Measurements from ENCODE around the gene KRTAP3-2.

Gene KRTAP3-2

DNA sequence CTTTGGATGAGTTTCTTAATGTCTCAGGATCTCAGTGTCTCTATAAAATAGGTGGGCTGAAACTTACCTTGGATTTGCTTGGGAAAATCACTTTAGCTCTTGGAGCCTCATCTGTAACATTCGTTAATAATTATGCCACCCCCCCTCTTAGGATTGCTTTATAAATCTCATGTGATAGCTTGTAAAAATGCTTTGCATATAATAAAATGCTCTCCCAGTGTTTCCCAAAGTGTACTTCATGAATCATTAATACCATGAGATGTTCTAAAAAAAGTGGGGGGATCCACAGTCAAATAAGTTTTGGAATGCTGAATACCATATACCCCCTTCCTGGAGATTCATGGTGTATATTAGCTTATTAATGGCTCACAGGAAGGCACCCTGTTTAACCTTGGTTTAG lies 38.1 kb downstream of the KRTAP3-2 start:
- Histone ChIP-seq H3K27me3 (ENCODE audit: low read depth, low read length) (no peaks in the 10 kb centered on the region), H3K4me3 (ENCODE audit: low read depth in 1 of 2, low read length in 2 of 2) (no peak overlapping the region), H3K36me3 (ENCODE audit: control insufficient read depth in 1 of 2, insufficient read depth in 2 of 2, low read length in 2 of 2) (no peaks in the 10 kb centered on the region), H3K9me3 (ENCODE audit: control insufficient read depth in 1 of 2, low read length in 2 of 2) (no peaks in the 10 kb centered on the region), H3K4me1 (ENCODE audit: control insufficient read depth in 1 of 2, insufficient read depth in 2 of 2, low read length in 2 of 2) (no peaks in the 10 kb centered on the region), H3K27ac (ENCODE audit: low read length) (no peak overlapping the region)

DNA sequence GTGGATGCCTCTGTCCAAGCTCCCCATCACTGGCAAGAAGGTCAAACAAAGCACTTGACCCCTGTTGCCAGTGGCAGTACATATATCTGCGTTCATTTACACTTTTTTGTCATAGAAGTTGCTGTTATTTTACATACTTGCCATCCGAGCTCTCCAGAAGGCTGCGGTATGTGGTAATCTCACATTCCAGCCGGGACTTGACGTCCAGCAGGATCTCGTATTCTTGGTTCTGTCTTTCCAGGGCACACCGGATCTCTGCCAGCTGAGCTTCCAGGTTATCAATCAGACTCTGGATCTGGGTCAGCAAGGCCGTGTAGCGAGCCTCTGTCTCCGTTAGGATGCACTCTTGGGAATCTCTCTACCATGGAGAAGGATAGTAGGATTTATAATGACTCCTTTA lies 39.6 kb downstream of the KRTAP3-2 start:
- H3K27ac ChIP-seq (ENCODE audit: low read length): no peak overlapping the region
- H3K4me1 ChIP-seq (ENCODE audit: control insufficient read depth in 1 of 2, insufficient read depth in 2 of 2, low read length in 2 of 2): no peaks in the 10 kb centered on the region
- H3K4me3 ChIP-seq (ENCODE audit: low read depth in 1 of 2, low read length in 2 of 2): peak overlapping the region in 1 of 2 donors; percentile 32
- H3K27me3 ChIP-seq (ENCODE audit: low read depth, low read length): no peaks in the 10 kb centered on the region
- H3K36me3 ChIP-seq (ENCODE audit: control insufficient read depth in 1 of 2, insufficient read depth in 2 of 2, low read length in 2 of 2): no peaks in the 10 kb centered on the region
- no peaks in the 10 kb centered on the region for H3K9me3 ChIP-seq (ENCODE audit: control insufficient read depth in 1 of 2, low read length in 2 of 2)

DNA sequence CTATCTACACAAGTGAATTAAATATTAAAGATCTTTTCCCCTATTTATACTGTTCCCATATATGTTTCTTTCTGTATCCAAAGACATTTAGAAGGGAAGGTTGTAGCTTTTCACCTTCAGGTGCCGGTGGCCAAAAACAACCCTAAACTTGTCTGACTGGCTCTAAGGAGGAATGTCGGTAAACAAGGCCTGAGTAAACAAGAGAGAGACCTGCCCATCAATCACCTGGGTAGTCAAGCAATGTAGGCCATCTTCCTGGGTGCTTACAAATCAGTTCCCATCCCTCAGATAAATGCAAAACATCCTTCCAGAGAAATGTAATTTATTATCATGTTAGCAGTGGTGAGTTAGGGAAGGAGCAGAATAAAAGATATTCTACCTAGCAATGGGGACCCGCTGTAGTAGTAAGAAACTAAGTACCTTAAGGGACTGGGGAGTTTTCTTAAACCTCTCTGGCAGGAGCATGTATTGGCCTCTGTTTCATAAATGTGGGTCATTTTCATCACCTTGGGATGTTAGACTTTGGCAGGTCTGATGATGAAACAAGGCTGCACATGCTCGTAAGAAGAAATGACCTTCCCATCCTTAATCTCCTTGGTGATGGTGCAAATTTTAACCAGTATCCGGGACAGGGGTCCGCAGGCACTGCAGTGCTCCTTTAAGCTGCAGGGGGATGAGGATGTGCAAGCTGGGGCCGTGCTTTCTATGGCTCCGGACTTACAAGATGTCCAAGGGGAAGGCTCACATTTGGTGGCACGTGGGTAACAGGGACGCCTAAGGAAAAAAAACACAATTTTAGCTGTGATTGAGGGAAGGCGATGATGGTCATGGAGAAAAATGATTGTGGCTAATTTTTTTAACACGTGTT lies 41.4 kb downstream of the KRTAP3-2 start:
- no peaks in the 10 kb centered on the region for H3K27me3 ChIP-seq (ENCODE audit: low read depth, low read length)
- H3K4me3 ChIP-seq (ENCODE audit: low read depth in 1 of 2, low read length in 2 of 2): no peak overlapping the region
- H3K36me3 ChIP-seq (ENCODE audit: control insufficient read depth in 1 of 2, insufficient read depth in 2 of 2, low read length in 2 of 2): no peaks in the 10 kb centered on the region
- no peaks in the 10 kb centered on the region for H3K4me1 ChIP-seq (ENCODE audit: control insufficient read depth in 1 of 2, insufficient read depth in 2 of 2, low read length in 2 of 2)
- H3K27ac ChIP-seq (ENCODE audit: low read length): no peak overlapping the region
- H3K9me3 ChIP-seq (ENCODE audit: control insufficient read depth in 1 of 2, low read length in 2 of 2): no peaks in the 10 kb centered on the region

DNA sequence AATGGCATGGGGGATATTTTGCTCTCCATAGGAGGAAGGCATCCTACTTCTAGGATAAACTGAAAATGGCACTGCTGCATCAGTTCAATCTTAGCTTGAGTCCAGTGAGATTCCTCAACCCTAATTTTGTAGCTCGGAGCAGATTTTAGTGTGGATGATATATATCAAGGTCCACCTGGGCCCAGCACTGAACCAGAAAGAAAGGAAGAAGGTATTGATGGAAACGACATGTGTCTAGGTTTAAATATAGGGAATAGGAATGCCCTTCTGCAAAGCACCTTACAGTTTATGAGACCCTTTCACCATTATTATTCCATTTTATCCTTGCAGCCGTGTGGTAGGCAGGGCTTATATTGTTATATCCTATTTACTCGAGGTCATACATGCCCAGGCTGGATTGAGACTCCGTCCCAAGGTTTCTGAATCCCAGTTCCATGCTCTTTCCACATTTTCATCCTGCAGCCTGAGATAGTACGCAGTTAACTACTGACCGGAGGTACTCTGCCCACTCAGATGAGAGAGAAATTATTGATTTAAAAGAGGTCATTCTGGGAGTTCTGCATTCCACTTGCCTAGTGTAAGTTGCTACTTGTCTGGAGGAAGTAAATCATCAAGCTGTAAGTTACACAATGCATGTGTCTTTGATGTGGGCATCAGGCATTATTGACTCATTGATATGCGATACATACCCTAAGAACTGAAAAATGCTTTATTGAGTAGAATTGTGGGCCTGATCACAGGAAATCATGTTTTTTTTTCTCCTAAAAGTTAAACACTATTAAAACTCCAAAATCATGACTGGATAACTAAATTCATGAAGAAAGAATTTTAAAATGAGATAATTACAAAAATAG lies 43.1 kb downstream of the KRTAP3-2 start:
- Histone ChIP-seq H3K4me1 (ENCODE audit: control insufficient read depth in 1 of 2, insufficient read depth in 2 of 2, low read length in 2 of 2) (no peaks in the 10 kb centered on the region), H3K27me3 (ENCODE audit: low read depth, low read length) (no peaks in the 10 kb centered on the region), H3K27ac (ENCODE audit: low read length) (no peak overlapping the region), H3K9me3 (ENCODE audit: control insufficient read depth in 1 of 2, low read length in 2 of 2) (no peaks in the 10 kb centered on the region), H3K4me3 (ENCODE audit: low read depth in 1 of 2, low read length in 2 of 2) (no peak overlapping the region), H3K36me3 (ENCODE audit: control insufficient read depth in 1 of 2, insufficient read depth in 2 of 2, low read length in 2 of 2) (no peaks in the 10 kb centered on the region)

DNA sequence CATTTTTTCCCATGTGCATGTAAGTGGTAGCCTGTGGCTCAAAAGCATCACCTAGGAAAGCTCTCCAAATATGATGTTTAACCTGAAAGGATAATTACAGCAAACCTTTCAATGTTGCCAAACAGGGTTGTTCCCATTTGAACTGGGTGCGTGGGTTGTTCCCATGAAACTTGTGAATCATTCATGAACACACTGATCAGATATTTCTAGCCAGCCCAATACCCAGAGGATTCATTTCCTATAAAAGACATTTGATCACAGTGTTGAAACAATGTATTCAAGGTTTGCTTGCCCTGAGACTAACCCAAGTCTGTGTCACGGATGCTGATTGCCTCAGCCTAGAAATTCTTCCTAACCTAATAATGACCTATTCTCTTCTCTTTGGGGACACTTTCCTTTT lies 45.8 kb downstream of the KRTAP3-2 start:
- H3K27me3 ChIP-seq (ENCODE audit: low read depth, low read length): no peaks in the 10 kb centered on the region
- no peaks in the 10 kb centered on the region for H3K36me3 ChIP-seq (ENCODE audit: control insufficient read depth in 1 of 2, insufficient read depth in 2 of 2, low read length in 2 of 2)
- H3K27ac ChIP-seq (ENCODE audit: low read length): no peak overlapping the region
- H3K9me3 ChIP-seq (ENCODE audit: control insufficient read depth in 1 of 2, low read length in 2 of 2): no peaks in the 10 kb centered on the region
- H3K4me3 ChIP-seq (ENCODE audit: low read depth in 1 of 2, low read length in 2 of 2): no peak overlapping the region
- H3K4me1 ChIP-seq (ENCODE audit: control insufficient read depth in 1 of 2, insufficient read depth in 2 of 2, low read length in 2 of 2): no peaks in the 10 kb centered on the region

DNA sequence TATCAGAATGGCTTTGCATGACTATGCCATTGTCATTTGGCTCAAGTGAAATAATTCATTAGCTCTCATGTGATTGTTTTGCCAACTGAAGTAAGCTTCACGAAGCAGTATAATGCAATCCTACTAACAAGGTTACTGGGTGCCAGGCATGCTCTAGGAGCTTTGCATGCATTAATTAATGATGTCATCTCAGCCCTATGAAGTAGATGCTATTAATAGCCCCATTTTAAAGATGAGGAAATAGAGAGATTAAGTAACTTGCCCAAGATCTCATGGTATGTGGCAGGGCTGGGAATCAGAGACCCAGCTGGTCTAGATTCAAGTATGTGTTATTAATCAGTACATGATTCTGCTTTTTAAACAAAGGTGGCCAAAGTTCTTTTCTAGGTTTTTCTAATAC lies 47.0 kb downstream of the KRTAP3-2 start:
- no peaks in the 10 kb centered on the region for H3K27me3 ChIP-seq (ENCODE audit: low read depth, low read length)
- H3K9me3 ChIP-seq (ENCODE audit: control insufficient read depth in 1 of 2, low read length in 2 of 2): no peaks in the 10 kb centered on the region
- H3K27ac ChIP-seq (ENCODE audit: low read length): no peak overlapping the region
- no peaks in the 10 kb centered on the region for H3K4me1 ChIP-seq (ENCODE audit: control insufficient read depth in 1 of 2, insufficient read depth in 2 of 2, low read length in 2 of 2)
- H3K36me3 ChIP-seq (ENCODE audit: control insufficient read depth in 1 of 2, insufficient read depth in 2 of 2, low read length in 2 of 2): no peaks in the 10 kb centered on the region
- no peak overlapping the region for H3K4me3 ChIP-seq (ENCODE audit: low read depth in 1 of 2, low read length in 2 of 2)

DNA sequence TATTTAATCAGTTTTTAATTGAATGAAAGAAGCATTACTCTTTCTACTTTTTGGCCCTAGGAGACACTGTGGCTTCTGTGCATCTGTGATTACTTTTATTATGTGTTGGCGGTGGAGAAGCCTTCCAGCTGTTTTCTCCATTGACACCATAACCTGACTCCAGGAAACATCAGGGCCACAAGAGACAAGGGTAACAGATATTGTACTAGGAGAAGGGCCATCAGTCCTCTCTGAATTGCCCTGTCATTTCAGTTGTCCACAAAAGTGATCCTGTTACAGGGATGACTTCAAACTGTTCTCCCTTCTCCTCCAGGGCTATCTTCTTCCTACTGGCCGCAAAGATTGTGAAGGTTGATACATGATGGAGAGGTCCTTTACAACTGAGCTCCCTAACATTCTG lies 47.6 kb downstream of the KRTAP3-2 start:
- H3K9me3 ChIP-seq (ENCODE audit: control insufficient read depth in 1 of 2, low read length in 2 of 2): no peaks in the 10 kb centered on the region
- H3K4me1 ChIP-seq (ENCODE audit: control insufficient read depth in 1 of 2, insufficient read depth in 2 of 2, low read length in 2 of 2): no peaks in the 10 kb centered on the region
- no peaks in the 10 kb centered on the region for H3K36me3 ChIP-seq (ENCODE audit: control insufficient read depth in 1 of 2, insufficient read depth in 2 of 2, low read length in 2 of 2)
- H3K27ac ChIP-seq (ENCODE audit: low read length): no peak overlapping the region
- H3K27me3 ChIP-seq (ENCODE audit: low read depth, low read length): no peaks in the 10 kb centered on the region
- H3K4me3 ChIP-seq (ENCODE audit: low read depth in 1 of 2, low read length in 2 of 2): no peak overlapping the region

DNA sequence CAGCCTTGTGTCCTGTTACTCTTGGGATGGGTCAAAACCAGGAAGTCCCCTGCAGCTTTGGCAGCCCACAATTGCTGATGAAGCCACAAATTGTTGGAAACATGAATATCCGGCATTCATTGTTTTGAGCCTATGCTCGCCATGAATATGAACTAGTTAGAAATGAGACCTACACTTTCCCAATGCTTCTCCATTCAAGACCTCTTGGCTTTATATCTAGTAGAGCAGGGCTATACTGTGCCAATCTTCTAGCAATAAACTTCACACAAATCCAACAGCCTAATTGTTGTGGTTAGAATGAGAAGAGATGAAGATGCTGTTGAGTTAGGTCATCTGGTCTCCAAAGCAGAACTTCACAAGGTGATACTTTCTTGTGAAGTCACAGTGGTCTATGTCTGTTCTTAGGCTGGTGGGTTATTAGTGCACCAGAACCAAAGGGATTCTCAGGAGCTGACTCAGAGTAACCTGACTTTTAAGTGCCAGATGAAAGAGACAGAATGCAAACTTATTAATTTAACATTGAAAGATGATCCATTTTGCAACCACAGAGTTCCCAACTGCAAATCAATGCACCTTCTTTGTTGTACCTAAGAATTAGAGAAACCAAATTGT lies 48.6 kb downstream of the KRTAP3-2 start:
- no peak overlapping the region for H3K27ac ChIP-seq (ENCODE audit: low read length)
- H3K9me3 ChIP-seq (ENCODE audit: control insufficient read depth in 1 of 2, low read length in 2 of 2): no peaks in the 10 kb centered on the region
- H3K4me3 ChIP-seq (ENCODE audit: low read depth in 1 of 2, low read length in 2 of 2): no peak overlapping the region
- H3K36me3 ChIP-seq (ENCODE audit: control insufficient read depth in 1 of 2, insufficient read depth in 2 of 2, low read length in 2 of 2): no peaks in the 10 kb centered on the region
- H3K27me3 ChIP-seq (ENCODE audit: low read depth, low read length): peaks cover 4% of the 10 kb centered on the region
- no peaks in the 10 kb centered on the region for H3K4me1 ChIP-seq (ENCODE audit: control insufficient read depth in 1 of 2, insufficient read depth in 2 of 2, low read length in 2 of 2)

DNA sequence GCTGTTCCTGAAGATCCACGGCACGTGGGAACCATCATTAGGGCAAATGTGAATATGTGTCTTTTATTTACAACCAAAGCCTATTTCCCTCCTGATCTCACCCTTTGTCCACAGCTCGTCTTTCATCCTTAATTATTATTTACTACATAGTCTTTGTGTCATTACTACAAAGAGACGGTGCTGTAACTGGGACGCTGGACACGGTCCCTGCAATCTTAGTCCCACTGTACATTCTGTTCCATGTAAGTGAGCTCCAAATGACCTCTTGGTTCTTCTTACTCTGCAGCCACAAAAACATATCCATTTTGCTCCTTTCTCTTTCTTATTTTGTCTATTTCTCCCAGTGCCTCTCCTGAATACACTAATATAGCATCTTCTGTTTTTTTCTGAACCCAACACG lies 49.5 kb downstream of the KRTAP3-2 start:
- no peak overlapping the region for H3K27ac ChIP-seq (ENCODE audit: low read length)
- H3K4me1 ChIP-seq (ENCODE audit: control insufficient read depth in 1 of 2, insufficient read depth in 2 of 2, low read length in 2 of 2): no peaks in the 10 kb centered on the region
- H3K9me3 ChIP-seq (ENCODE audit: control insufficient read depth in 1 of 2, low read length in 2 of 2): no peaks in the 10 kb centered on the region
- no peaks in the 10 kb centered on the region for H3K36me3 ChIP-seq (ENCODE audit: control insufficient read depth in 1 of 2, insufficient read depth in 2 of 2, low read length in 2 of 2)
- H3K4me3 ChIP-seq (ENCODE audit: low read depth in 1 of 2, low read length in 2 of 2): no peak overlapping the region
- H3K27me3 ChIP-seq (ENCODE audit: low read depth, low read length): peaks cover 4% of the 10 kb centered on the region

DNA sequence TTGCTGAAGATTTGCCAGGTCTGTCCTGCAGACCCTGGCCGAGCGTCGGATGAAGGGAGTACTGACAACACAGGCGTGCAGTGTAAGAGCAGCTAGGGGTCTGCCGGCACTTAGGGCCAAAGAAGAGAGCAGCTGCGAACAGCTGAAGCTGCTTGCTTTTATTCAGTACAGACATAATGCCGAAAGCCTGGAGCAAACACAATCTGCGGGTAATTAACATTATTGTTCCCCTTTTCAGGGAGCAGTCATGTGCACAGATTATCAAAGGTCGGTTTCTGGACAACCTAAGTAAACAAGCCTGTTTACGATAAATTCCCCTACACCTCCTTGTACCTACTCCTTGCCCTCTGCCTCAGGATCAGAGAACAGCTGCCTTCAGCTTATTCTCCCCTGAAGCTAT lies 50.3 kb downstream of the KRTAP3-2 start:
- H3K4me3 ChIP-seq (ENCODE audit: low read depth in 1 of 2, low read length in 2 of 2): no peak overlapping the region
- peaks cover 4% of the 10 kb centered on the region for H3K27me3 ChIP-seq (ENCODE audit: low read depth, low read length)
- no peaks in the 10 kb centered on the region for H3K36me3 ChIP-seq (ENCODE audit: control insufficient read depth in 1 of 2, insufficient read depth in 2 of 2, low read length in 2 of 2)
- no peak overlapping the region for H3K27ac ChIP-seq (ENCODE audit: low read length)
- H3K9me3 ChIP-seq (ENCODE audit: control insufficient read depth in 1 of 2, low read length in 2 of 2): no peaks in the 10 kb centered on the region
- H3K4me1 ChIP-seq (ENCODE audit: control insufficient read depth in 1 of 2, insufficient read depth in 2 of 2, low read length in 2 of 2): no peaks in the 10 kb centered on the region

Measured in muscle layer of duodenum (tissue), 2 donors.